ENCODE results near the gene FOXC2. TPM values are rescaled to one million over a fixed set of nuclear protein-coding genes. Genes with fewer than 3 reads are reported as not detected.
A peak's percentile ranks its signal among the peaks of the same experiment; 100 is the strongest.

Gene FOXC2
- total and polyA plus RNA-seq, 2 donors (not counting 3 experiments of a cell fraction or from before 2014, with no cell fraction given) = 7.7 to 44.0 TPM

DNA sequence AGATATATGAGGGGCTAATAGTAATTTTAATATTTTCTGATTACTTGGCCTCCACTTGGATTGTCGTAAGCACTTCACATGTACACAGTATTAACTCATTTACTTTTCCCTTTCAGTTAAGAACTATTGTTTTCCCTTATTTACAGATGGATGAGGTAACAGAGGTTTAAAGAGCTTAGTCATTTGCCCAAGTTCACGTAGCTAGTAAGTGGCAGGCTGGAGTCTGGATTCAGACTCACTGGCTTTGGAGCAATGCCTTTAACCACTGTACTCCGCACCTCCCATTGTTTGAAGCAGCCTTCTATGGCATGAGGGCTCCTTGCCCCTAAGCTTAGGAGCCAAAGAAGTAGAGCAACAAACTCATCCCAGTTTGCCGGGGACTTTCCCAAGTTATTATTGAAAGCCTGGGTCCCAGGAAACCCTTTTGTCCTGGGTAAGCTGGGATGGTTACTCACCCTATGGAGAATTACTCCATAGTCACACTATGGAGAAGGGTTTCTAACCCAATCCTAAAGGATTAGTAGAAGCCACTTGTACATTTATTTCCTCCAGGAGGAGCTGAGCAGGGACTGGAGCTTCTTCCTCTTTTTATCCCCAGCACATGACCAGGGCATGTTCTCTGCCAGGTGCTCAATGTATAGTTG, 24.0 kb downstream of the FOXC2 start:
- CTCF ChIA-PET = interaction anchor here (0.6 to 1.1 kb wide), 7 partner anchors 10 to 472 kb away, joined by 3 to 4 read pairs (median 3); no protein-coding TSS in a partner anchor
- TF ChIP-seq POLR2A (IDR thresholded peaks at IDR 0.05; ENCODE audit: low read depth, low read length) = no peak
- TF ChIP-seq GATA2 (IDR thresholded peaks at IDR 0.05; ENCODE audit: insufficient read depth, insufficient read length, low read depth, low read length) = no peak
- TF ChIP-seq JUN (IDR thresholded peaks at IDR 0.05; ENCODE audit: borderline replicate concordance, insufficient read depth, insufficient read length, low read depth) = peak; percentile 37
- TF ChIP-seq FOS (IDR thresholded peaks at IDR 0.05; ENCODE audit: borderline replicate concordance, insufficient read depth, low read length) = peak; percentile 58
- no peak for TF ChIP-seq EZH2 (IDR thresholded peaks at IDR 0.05; ENCODE audit: borderline replicate concordance, low read depth, low read length, severe bottlenecking)
- H3K9me3 ChIP-seq (replicated peaks; ENCODE audit: control insufficient read depth, insufficient read depth, low read length) = no peaks in the 10 kb centered on the region
- no peaks in the 10 kb centered on the region for H3K9me1 ChIP-seq (replicated peaks; ENCODE audit: control insufficient read depth, extremely low read depth, insufficient read depth, low read length)
- DNase-seq (ENCODE audit: low read depth, low spot score) (peak; percentile 63), FAIRE-seq (peak; percentile 91)
- intact Hi-C loops (cut with micrococcal nuclease) = no loop called here
- dilution Hi-C loops (cut with MboI; ENCODE audit: extremely low pct_ligation_motif_present, low sequenced_read_pairs) = no loop called here
- H3K27me3 ChIP-seq (ENCODE audit: control insufficient read depth in 2 of 2, insufficient read depth in 2 of 2, low read length in 2 of 2) = no peaks in the 10 kb centered on the region
- no peak overlapping the region for H3K4me2 ChIP-seq (ENCODE audit: insufficient read depth, low read length)
- H2AFZ ChIP-seq (ENCODE audit: low read depth, low read length) = no peak overlapping the region
- no peak overlapping the region for H3K4me3 ChIP-seq (replicated peaks in 1 of 3; ENCODE audit: insufficient read depth in 1 of 3, low read depth in 1 of 3, low read length in 3 of 3)
- POLR2A ChIA-PET = interaction anchor here (1.0 kb wide), 1 partner anchor 15 kb away, joined by 6 read pairs; no protein-coding TSS in a partner anchor
- peak overlapping the region; percentile 54 for H3K27ac ChIP-seq (ENCODE audit: insufficient read depth, low read depth, low read length)
- H3K9ac ChIP-seq (replicated peaks; ENCODE audit: extremely low read depth, insufficient read depth, low read length) = no peak overlapping the region
- no peaks in the 10 kb centered on the region for H3K79me2 ChIP-seq (ENCODE audit: control insufficient read depth, insufficient read depth, low read length)
- peaks cover 24% of the 10 kb centered on the region for H3K4me1 ChIP-seq (ENCODE audit: control insufficient read depth, extremely low read depth, insufficient read depth, low read length)
- BruUV-seq (replicated peaks) = no TSS peak
- no peaks in the 10 kb centered on the region for H3K36me3 ChIP-seq (ENCODE audit: control insufficient read depth in 2 of 2, extremely low read depth in 1 of 2, insufficient read depth in 2 of 2, low read length in 2 of 2)
- H4K20me1 ChIP-seq (replicated peaks; ENCODE audit: control insufficient read depth, extremely low read depth, insufficient read depth, low read length) = no peaks in the 10 kb centered on the region

DNA sequence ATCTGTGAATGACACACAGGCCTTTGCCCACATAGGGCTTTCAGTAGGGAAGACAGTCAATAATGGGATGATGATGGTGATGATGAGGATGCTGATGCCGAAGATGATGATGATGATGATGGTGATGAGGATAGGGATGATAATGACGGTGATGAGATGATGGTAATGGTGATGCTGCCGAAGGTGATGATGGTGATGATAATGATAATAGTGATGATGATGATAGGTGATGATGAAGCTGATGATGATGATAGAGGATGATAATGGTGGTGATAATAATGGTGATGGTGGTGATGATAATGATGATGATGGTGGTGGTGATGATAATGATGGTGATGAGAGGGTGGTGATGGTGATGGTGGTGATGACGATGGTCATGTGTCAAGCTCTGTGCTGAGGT, 24.6 kb downstream of the FOXC2 start:
- Histone ChIP-seq H3K4me2 (ENCODE audit: insufficient read depth, low read length) (no peak overlapping the region), H3K27ac (ENCODE audit: insufficient read depth, low read depth, low read length) (no peak overlapping the region), H3K36me3 (ENCODE audit: control insufficient read depth in 2 of 2, extremely low read depth in 1 of 2, insufficient read depth in 2 of 2, low read length in 2 of 2) (no peaks in the 10 kb centered on the region), H3K79me2 (ENCODE audit: control insufficient read depth, insufficient read depth, low read length) (no peaks in the 10 kb centered on the region), H3K9ac (replicated peaks; ENCODE audit: extremely low read depth, insufficient read depth, low read length) (no peak overlapping the region), H3K9me3 (replicated peaks; ENCODE audit: control insufficient read depth, insufficient read depth, low read length) (no peaks in the 10 kb centered on the region), H3K27me3 (ENCODE audit: control insufficient read depth in 2 of 2, insufficient read depth in 2 of 2, low read length in 2 of 2) (no peaks in the 10 kb centered on the region), H3K4me1 (ENCODE audit: control insufficient read depth, extremely low read depth, insufficient read depth, low read length) (peaks cover 17% of the 10 kb centered on the region), H3K4me3 (replicated peaks in 1 of 3; ENCODE audit: insufficient read depth in 1 of 3, low read depth in 1 of 3, low read length in 3 of 3) (no peak overlapping the region), H3K9me1 (replicated peaks; ENCODE audit: control insufficient read depth, extremely low read depth, insufficient read depth, low read length) (no peaks in the 10 kb centered on the region), H2AFZ (ENCODE audit: low read depth, low read length) (no peak overlapping the region), H4K20me1 (replicated peaks; ENCODE audit: control insufficient read depth, extremely low read depth, insufficient read depth, low read length) (no peaks in the 10 kb centered on the region)
- no peak for TF ChIP-seq FOS (IDR thresholded peaks at IDR 0.05; ENCODE audit: borderline replicate concordance, insufficient read depth, low read length)
- no peak for TF ChIP-seq MYC (IDR thresholded peaks at IDR 0.05; ENCODE audit: low read depth, low read length)
- no peak for TF ChIP-seq EZH2 (IDR thresholded peaks at IDR 0.05; ENCODE audit: borderline replicate concordance, low read depth, low read length, severe bottlenecking)
- TF ChIP-seq, protein P1, sequence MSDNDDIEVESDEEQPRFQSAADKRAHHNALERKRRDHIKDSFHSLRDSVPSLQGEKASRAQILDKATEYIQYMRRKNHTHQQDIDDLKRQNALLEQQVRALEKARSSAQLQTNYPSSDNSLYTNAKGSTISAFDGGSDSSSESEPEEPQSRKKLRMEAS (IDR thresholded peaks at IDR 0.05; ENCODE audit: insufficient read depth, insufficient read length) = no peak
- no peak for TF ChIP-seq GATA2 (IDR thresholded peaks at IDR 0.05; ENCODE audit: insufficient read depth, insufficient read length, low read depth, low read length)
- TF ChIP-seq POLR2AphosphoS5 (IDR thresholded peaks at IDR 0.05; ENCODE audit: insufficient read depth, low read depth, low read length) = no peak
- TF ChIP-seq JUN (IDR thresholded peaks at IDR 0.05; ENCODE audit: borderline replicate concordance, insufficient read depth, insufficient read length, low read depth) = no peak
- no peak for TF ChIP-seq POLR2A (IDR thresholded peaks at IDR 0.05; ENCODE audit: low read depth, low read length)
- TF ChIP-seq, protein P2, sequence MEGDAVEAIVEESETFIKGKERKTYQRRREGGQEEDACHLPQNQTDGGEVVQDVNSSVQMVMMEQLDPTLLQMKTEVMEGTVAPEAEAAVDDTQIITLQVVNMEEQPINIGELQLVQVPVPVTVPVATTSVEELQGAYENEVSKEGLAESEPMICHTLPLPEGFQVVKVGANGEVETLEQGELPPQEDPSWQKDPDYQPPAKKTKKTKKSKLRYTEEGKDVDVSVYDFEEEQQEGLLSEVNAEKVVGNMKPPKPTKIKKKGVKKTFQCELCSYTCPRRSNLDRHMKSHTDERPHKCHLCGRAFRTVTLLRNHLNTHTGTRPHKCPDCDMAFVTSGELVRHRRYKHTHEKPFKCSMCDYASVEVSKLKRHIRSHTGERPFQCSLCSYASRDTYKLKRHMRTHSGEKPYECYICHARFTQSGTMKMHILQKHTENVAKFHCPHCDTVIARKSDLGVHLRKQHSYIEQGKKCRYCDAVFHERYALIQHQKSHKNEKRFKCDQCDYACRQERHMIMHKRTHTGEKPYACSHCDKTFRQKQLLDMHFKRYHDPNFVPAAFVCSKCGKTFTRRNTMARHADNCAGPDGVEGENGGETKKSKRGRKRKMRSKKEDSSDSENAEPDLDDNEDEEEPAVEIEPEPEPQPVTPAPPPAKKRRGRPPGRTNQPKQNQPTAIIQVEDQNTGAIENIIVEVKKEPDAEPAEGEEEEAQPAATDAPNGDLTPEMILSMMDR (IDR thresholded peaks at IDR 0.05; ENCODE audit: extremely low read depth in 1 of 2, insufficient read depth in 1 of 2, low read depth in 1 of 2, low read length in 2 of 2) = no peak
- BruUV-seq (replicated peaks) = no TSS peak
- dilution Hi-C loops (cut with MboI; ENCODE audit: extremely low pct_ligation_motif_present, low sequenced_read_pairs) (no loop called here), intact Hi-C loops (cut with micrococcal nuclease) (no loop called here)
- ChIA-PET CTCF (interaction anchor here (1.0 to 1.1 kb wide), 3 partner anchors 9 to 426 kb away, joined by 3 to 4 read pairs (median 3); no protein-coding TSS in a partner anchor), POLR2A (no interaction called here)
- FAIRE-seq (no peak), DNase-seq (ENCODE audit: low read depth, low spot score) (no peak)

Data from endothelial cell of umbilical vein (primary cell).